Measurements from ENCODE around the gene ZEB2.

Gene ZEB2

GRCh38 chr2:144526831-144527230, 6.9 kb upstream of the ZEB2 start:
- DNase-seq = no peak

- DNase-seq = peak; percentile 9
Measured at GRCh38 chr2:144524118-144525009, 4.4 kb upstream of the ZEB2 start.

GRCh38 chr2:144523596-144524117, 3.7 kb upstream of the ZEB2 start:
- peak; percentile 9 for DNase-seq

- DNase-seq = peak; percentile 1
Measured at GRCh38 chr2:144522897-144523595, 3.1 kb upstream of the ZEB2 start.

- DNase-seq = no peak
Measured at GRCh38 chr2:144522176-144522896, 2.4 kb upstream of the ZEB2 start.

- DNase-seq = no peak
Measured at GRCh38 chr2:144521686-144522085, 1.8 kb upstream of the ZEB2 start.

GRCh38 chr2:144520756-144521487, 1.0 kb upstream of the ZEB2 start:
- DNase-seq = no peak

- no peak for DNase-seq
Measured at GRCh38 chr2:144519597-144519933, 354 bp downstream of the ZEB2 start.

GRCh38 chr2:144518748-144519596, 947 bp downstream of the ZEB2 start:
- no peak for DNase-seq

GRCh38 chr2:144517866-144518747, 1.8 kb downstream of the ZEB2 start:
- no peak for DNase-seq

- peak; percentile 46 for DNase-seq
Measured at GRCh38 chr2:144516981-144517865, 2.7 kb downstream of the ZEB2 start.

GRCh38 chr2:144516411-144516980, 3.4 kb downstream of the ZEB2 start:
- peak; percentile 6 for DNase-seq

GRCh38 chr2:144515696-144516410, 4.1 kb downstream of the ZEB2 start:
- DNase-seq = no peak

- DNase-seq = no peak
Measured at GRCh38 chr2:144515099-144515695, 4.7 kb downstream of the ZEB2 start.

GRCh38 chr2:144514616-144515091, 5.3 kb downstream of the ZEB2 start:
- no peak for DNase-seq

- DNase-seq = no peak
Measured at GRCh38 chr2:144513388-144514101, 6.4 kb downstream of the ZEB2 start.

GRCh38 chr2:144512891-144513351, 7.0 kb downstream of the ZEB2 start:
- no peak for DNase-seq
